Keratinocyte (primary cell): ENCODE measurements around the gene ERF. TPM values are rescaled to one million over a fixed set of nuclear protein-coding genes. Genes with fewer than 3 reads are reported as not detected.

ENCODE experiments used
- DNase-seq: peaks from one replicate; pipeline ENCODE4 v3.0.0-alpha.2; 2011; ENCODE audit warnings: low read depth, missing footprints, low spot score
- FAIRE-seq: peaks from 2 replicates; lab custom pipeline; 2011; peaks lifted over from hg19 to GRCh38; lab: Jason Lieb, UNC
- H2AFZ ChIP-seq: 2 replicates; pipeline ENCODE4 v1.6.0; 2012; ENCODE audit warnings: low read length, control low read depth, inconsistent platforms; ENCODE audit not compliant: control insufficient read depth
- H3K27ac ChIP-seq: 2 replicates; pipeline ENCODE4 v1.5.1; 2011; ENCODE audit warnings: low read length; ENCODE audit not compliant: control insufficient read depth, insufficient read depth
- H3K27me3 ChIP-seq: 3 replicates; pipeline ENCODE4 v1.6.0; 2011; ENCODE audit warnings: low read length; ENCODE audit not compliant: control insufficient read depth, insufficient read depth; ENCODE audit errors: extremely low read depth
- H3K36me3 ChIP-seq, 2 experiments: 2 replicates in 1 of 2; 3 replicates in 1 of 2; pipeline ENCODE4 v1.5.1; 2011; ENCODE audit warnings: low read length in 2 of 2, mild to moderate bottlenecking in 1 of 2; ENCODE audit not compliant: control insufficient read depth in 2 of 2, insufficient read depth in 2 of 2; ENCODE audit errors: extremely low read depth in 1 of 2
- H3K4me1 ChIP-seq: 3 replicates; pipeline ENCODE4 v1.5.1; 2011; ENCODE audit warnings: low read length; ENCODE audit not compliant: control insufficient read depth, insufficient read depth; ENCODE audit errors: extremely low read depth
- H3K4me2 ChIP-seq: 3 replicates; pipeline ENCODE4 v1.6.0; 2011; ENCODE audit warnings: low read depth, low read length; ENCODE audit not compliant: control insufficient read depth, insufficient read depth; ENCODE audit errors: extremely low read depth
- H3K4me3 ChIP-seq, 3 experiments: fragments of 200-600 bp in 1 of 3; sonication (generic) in 1 of 3; 2 replicates in 2 of 3; 3 replicates in 1 of 3; pipeline ENCODE4 v1.5.1; 2011 to 2016; ENCODE audit warnings: low read length in 3 of 3, mild to moderate bottlenecking in 3 of 3, control low read depth in 2 of 3, inconsistent platforms in 1 of 3, low read depth in 1 of 3, mixed read lengths in 1 of 3, mixed run types in 1 of 3, moderate library complexity in 1 of 3; ENCODE audit not compliant: control insufficient read depth in 2 of 3, insufficient read depth in 2 of 3; ENCODE audit errors: extremely low read depth in 1 of 3
- H3K79me2 ChIP-seq: 2 replicates; pipeline ENCODE4 v1.6.0; 2012; ENCODE audit warnings: low read length; ENCODE audit not compliant: control insufficient read depth, insufficient read depth
- H3K9ac ChIP-seq: 3 replicates; pipeline ENCODE4 v1.6.0; 2011; ENCODE audit warnings: low read length; ENCODE audit not compliant: control insufficient read depth, insufficient read depth; ENCODE audit errors: extremely low read depth
- H3K9me1 ChIP-seq: 3 replicates; pipeline ENCODE4 v1.6.0; 2011; ENCODE audit warnings: low read length; ENCODE audit not compliant: control insufficient read depth, insufficient read depth; ENCODE audit errors: extremely low read depth
- H3K9me3 ChIP-seq: 2 replicates; pipeline ENCODE4 v1.5.1; 2012; ENCODE audit warnings: low read depth, low read length; ENCODE audit not compliant: control insufficient read depth
- H4K20me1 ChIP-seq: 3 replicates; pipeline ENCODE4 v1.6.0; 2011; ENCODE audit warnings: low read length; ENCODE audit not compliant: control insufficient read depth, insufficient read depth; ENCODE audit errors: extremely low read depth
- EZH2 ChIP-seq: IDR thresholded peaks from one replicate; pipeline ENCODE4 v1.6.1; 2012; ENCODE audit warnings: inconsistent platforms, mild to moderate bottlenecking, low read length, moderate library complexity
- dilution Hi-C: fragments of 300-500 bp; cut with MboI; formaldehyde crosslinking; loops from one replicate; pipeline ENCODE4 v1.7.0; 2020; ENCODE audit warnings: low sequenced_read_pairs; ENCODE audit not compliant: extremely low pct_ligation_motif_present
- polyA plus RNA-seq, 5 experiments: library from polyadenylated mRNA; depleted of rRNA in 3 of 5; stranded (reverse) in 3 of 5; stranded (forward) in 1 of 5; unstranded in 1 of 5; fragments of >200 nt; gene quantifications; 1 replicate in 1 of 5; 2 replicates in 3 of 5; 3 replicates in 1 of 5; pipeline versions ENCODE4 v1.2.1 to v1.2.3, GENCODE V29; 2011 to 2012; ENCODE audit warnings: missing spikeins in 2 of 5, low read depth in 1 of 5, low replicate concordance in 1 of 5
- TF ChIP-seq, protein P1 (sequence below), 3 experiments: IDR thresholded peaks in 1 of 3; conservative IDR thresholded peaks in 1 of 3; optimal IDR thresholded peaks in 1 of 3; 2 replicates in 2 of 3; 3 replicates in 1 of 3; pipeline versions ENCODE3 to v1.5.1; 2011; ENCODE audit warnings: low read length in 3 of 3, mild to moderate bottlenecking in 3 of 3, moderate library complexity in 2 of 3, control low read depth in 1 of 3, inconsistent platforms in 1 of 3; ENCODE audit not compliant: insufficient read depth in 2 of 3; ENCODE audit errors: extremely low read depth in 1 of 3

ERF gene
- polyA plus RNA-seq, 1 donor (not counting 4 experiments of a cell fraction or from before 2014, with no cell fraction given) = 83.5 TPM

- peaks cover 36% of the 10 kb centered on the region for H3K4me1 ChIP-seq
- no peak for FAIRE-seq
Observed at GRCh38 chr19:42253245-42254088, 1.5 kb downstream of the ERF start.

GRCh38 chr19:42252365-42253244 is 2.3 kb downstream of the ERF start:
- Histone ChIP-seq H3K79me2 (peaks cover 57% of the 10 kb centered on the region), H3K27me3 (no peaks in the 10 kb centered on the region), H3K9me1 (no peaks in the 10 kb centered on the region), H4K20me1 (peaks cover 18% of the 10 kb centered on the region), H3K27ac (peak overlapping the region; percentile 84), H3K4me2 (peak overlapping the region; percentile 91), H3K36me3 (peaks cover 17 to 21% of the 10 kb centered on the region in 2 experiments), H3K9me3 (no peaks in the 10 kb centered on the region), H3K4me3 (peak overlapping the region; percentile 71 to 92 (median 75)), H3K9ac (peak overlapping the region; percentile 87), H3K4me1 (peaks cover 36% of the 10 kb centered on the region), H2AFZ (no peak overlapping the region)
- FAIRE-seq = no peak
- dilution Hi-C loops = no loop called here
- DNase-seq = no peak
- TF ChIP-seq EZH2 = no peak
- TF ChIP-seq, protein P1, sequence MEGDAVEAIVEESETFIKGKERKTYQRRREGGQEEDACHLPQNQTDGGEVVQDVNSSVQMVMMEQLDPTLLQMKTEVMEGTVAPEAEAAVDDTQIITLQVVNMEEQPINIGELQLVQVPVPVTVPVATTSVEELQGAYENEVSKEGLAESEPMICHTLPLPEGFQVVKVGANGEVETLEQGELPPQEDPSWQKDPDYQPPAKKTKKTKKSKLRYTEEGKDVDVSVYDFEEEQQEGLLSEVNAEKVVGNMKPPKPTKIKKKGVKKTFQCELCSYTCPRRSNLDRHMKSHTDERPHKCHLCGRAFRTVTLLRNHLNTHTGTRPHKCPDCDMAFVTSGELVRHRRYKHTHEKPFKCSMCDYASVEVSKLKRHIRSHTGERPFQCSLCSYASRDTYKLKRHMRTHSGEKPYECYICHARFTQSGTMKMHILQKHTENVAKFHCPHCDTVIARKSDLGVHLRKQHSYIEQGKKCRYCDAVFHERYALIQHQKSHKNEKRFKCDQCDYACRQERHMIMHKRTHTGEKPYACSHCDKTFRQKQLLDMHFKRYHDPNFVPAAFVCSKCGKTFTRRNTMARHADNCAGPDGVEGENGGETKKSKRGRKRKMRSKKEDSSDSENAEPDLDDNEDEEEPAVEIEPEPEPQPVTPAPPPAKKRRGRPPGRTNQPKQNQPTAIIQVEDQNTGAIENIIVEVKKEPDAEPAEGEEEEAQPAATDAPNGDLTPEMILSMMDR (optimal IDR thresholded peaks at IDR 0.05 in 1 of 3, IDR thresholded peaks at IDR 0.05 in 1 of 3, conservative IDR thresholded peaks at IDR 0.05 in 1 of 3; ENCODE audit: extremely low read depth in 1 of 3, insufficient read depth in 2 of 3, low read length in 3 of 3) = no peak

More at GRCh38 chr19:42253245-42254088, 1.5 kb downstream of the ERF start:
- TF ChIP-seq, protein P1 (optimal IDR thresholded peaks at IDR 0.05 in 1 of 3, IDR thresholded peaks at IDR 0.05 in 1 of 3, conservative IDR thresholded peaks at IDR 0.05 in 1 of 3; ENCODE audit: extremely low read depth in 1 of 3, insufficient read depth in 2 of 3, low read length in 3 of 3) = no peak
- TF ChIP-seq EZH2 = no peak
- Histone ChIP-seq H3K27me3 (no peaks in the 10 kb centered on the region), H4K20me1 (peaks cover 18% of the 10 kb centered on the region), H3K36me3 (peaks cover 13 to 21% of the 10 kb centered on the region in 2 experiments), H3K4me2 (peak overlapping the region; percentile 91), H3K9ac (peak overlapping the region; percentile 95), H3K9me3 (no peaks in the 10 kb centered on the region), H2AFZ (no peak overlapping the region), H3K4me3 (peak overlapping the region; percentile 71 to 92 (median 75)), H3K9me1 (no peaks in the 10 kb centered on the region), H3K27ac (peak overlapping the region; percentile 89), H3K79me2 (peaks cover 56% of the 10 kb centered on the region)
- dilution Hi-C loops = no loop called here
- no peak for DNase-seq
